ENCODE measurements around the gene GNRH2. TPM values are rescaled to one million over a fixed set of nuclear protein-coding genes. Genes with fewer than 3 reads are reported as not detected.

Gene GNRH2
- under 1 TPM; 0.42 to 0.90 TPM for total RNA-seq
- not detected for polyA plus RNA-seq

GRCh38 chr20:3043322-3043721 is at the start of gene GNRH2:
GNRH2 (plus strand) TSS chr20:3043622; CDS start chr20:3044415, 793 bp downstream.
- no peaks in the 10 kb centered on the region for H3K27me3 ChIP-seq (ENCODE audit: insufficient read depth, low read length, poor library complexity, severe bottlenecking)
- Mint-ChIP-seq H3K36me3 (peaks cover 0 to 43% (median 14%) of the 10 kb centered on the region in 3 donors), H3K27me3 (peaks cover 0 to 3% of the 10 kb centered on the region in 2 donors), H3K27ac (peak within 1 kb of the TSS in 5 of 8 donors; percentile 14 to 52 (median 52)), H3K4me1 (peaks cover 16 to 28% (median 24%) of the 10 kb centered on the region in 3 donors), H3K4me3 (peak within 1 kb of the TSS in 2 of 7 donors; percentile 88 to 92), H3K9me3 (no peaks in the 10 kb centered on the region)
- H3K4me3 ChIP-seq (ENCODE audit: low read length), result no peak within 1 kb of the TSS
- peaks cover 16% of the 10 kb centered on the region for H3K36me3 ChIP-seq (ENCODE audit: insufficient read depth, low read length)
- no peaks in the 10 kb centered on the region for H3K9me3 ChIP-seq (ENCODE audit: low read length)
- DNase-seq, result no peak
- H3K27ac ChIP-seq (ENCODE audit: low read depth, low read length), result no peak within 1 kb of the TSS
- CTCF ChIA-PET, result interaction anchor here (0.9 kb wide), 1 partner anchor 10 kb away, joined by 4 read pairs; no protein-coding TSS in a partner anchor
- H3K4me1 ChIP-seq (ENCODE audit: insufficient read depth, low read length), result peaks cover 15% of the 10 kb centered on the region
- POLR2A ChIA-PET, result interaction anchor here (0.6 to 0.7 kb wide), 2 partner anchors 10 to 395 kb away, joined by 3 to 5 read pairs; no protein-coding TSS in a partner anchor

GRCh38 chr20:2995796-2996195 is 47.6 kb upstream of the GNRH2 start:
- Mint-ChIP-seq H3K4me1 (no peaks in the 10 kb centered on the region), H3K27ac (peak overlapping the region in 2 of 8 donors; percentile 11 to 54), H3K36me3 (peaks cover under 1 to 74% (median 19%) of the 10 kb centered on the region in 3 donors), H3K9me3 (no peaks in the 10 kb centered on the region), H3K27me3 (no peaks in the 10 kb centered on the region), H3K4me3 (no peak overlapping the region)
- CTCF ChIA-PET, result no interaction called here
- POLR2A ChIA-PET, result no interaction called here
- no peaks in the 10 kb centered on the region for H3K9me3 ChIP-seq (ENCODE audit: low read length)
- no peaks in the 10 kb centered on the region for H3K4me1 ChIP-seq (ENCODE audit: insufficient read depth, low read length)
- peaks cover 30% of the 10 kb centered on the region for H3K36me3 ChIP-seq (ENCODE audit: insufficient read depth, low read length)
- H3K27me3 ChIP-seq (ENCODE audit: insufficient read depth, low read length, poor library complexity, severe bottlenecking), result no peaks in the 10 kb centered on the region
- no peak overlapping the region for H3K27ac ChIP-seq (ENCODE audit: low read depth, low read length)
- no peak for DNase-seq
- no peak overlapping the region for H3K4me3 ChIP-seq (ENCODE audit: low read length)

GRCh38 chr20:2998728-2999127 is 44.7 kb upstream of the GNRH2 start:
- POLR2A ChIA-PET, result no interaction called here

GRCh38 chr20:3000852-3001523 is 42.4 kb upstream of the GNRH2 start:
- Histone ChIP-seq H3K36me3 (ENCODE audit: insufficient read depth, low read length) (peaks cover 11% of the 10 kb centered on the region), H3K4me1 (ENCODE audit: insufficient read depth, low read length) (no peaks in the 10 kb centered on the region), H3K9me3 (ENCODE audit: low read length) (no peaks in the 10 kb centered on the region), H3K4me3 (ENCODE audit: low read length) (no peak overlapping the region), H3K27me3 (ENCODE audit: insufficient read depth, low read length, poor library complexity, severe bottlenecking) (no peaks in the 10 kb centered on the region), H3K27ac (ENCODE audit: low read depth, low read length) (no peak overlapping the region)
- Mint-ChIP-seq H3K27ac (peak overlapping the region in 2 of 8 donors; percentile 18 to 40), H3K4me1 (no peaks in the 10 kb centered on the region), H3K36me3 (peaks cover 0 to 53% (median 9%) of the 10 kb centered on the region in 3 donors), H3K27me3 (no peaks in the 10 kb centered on the region), H3K4me3 (no peak overlapping the region), H3K9me3 (no peaks in the 10 kb centered on the region)
- DNase-seq, result peak in 1 of 5 donors; percentile 23
- CTCF ChIA-PET, result interaction anchor here (0.8 to 1.8 kb wide), 3 partner anchors 15 to 248 kb away, joined by 3 to 6 read pairs (median 5); no protein-coding TSS in a partner anchor
- POLR2A ChIA-PET, result no interaction called here

More at GRCh38 chr20:2998728-2999127, 44.7 kb upstream of the GNRH2 start:
- Histone ChIP-seq H3K4me3 (ENCODE audit: low read length) (no peak overlapping the region), H3K9me3 (ENCODE audit: low read length) (no peaks in the 10 kb centered on the region), H3K27me3 (ENCODE audit: insufficient read depth, low read length, poor library complexity, severe bottlenecking) (no peaks in the 10 kb centered on the region), H3K4me1 (ENCODE audit: insufficient read depth, low read length) (no peaks in the 10 kb centered on the region), H3K27ac (ENCODE audit: low read depth, low read length) (no peak overlapping the region), H3K36me3 (ENCODE audit: insufficient read depth, low read length) (peaks cover 15% of the 10 kb centered on the region)
- no peak for DNase-seq
- Mint-ChIP-seq H3K4me3 (no peak overlapping the region), H3K4me1 (no peaks in the 10 kb centered on the region), H3K27ac (peak overlapping the region in 1 of 8 donors; percentile 55), H3K36me3 (peaks cover 0 to 57% (median 15%) of the 10 kb centered on the region in 3 donors), H3K9me3 (no peaks in the 10 kb centered on the region), H3K27me3 (no peaks in the 10 kb centered on the region)
- CTCF ChIA-PET, result no interaction called here

- H3K27me3 Mint-ChIP-seq, result no peaks in the 10 kb centered on the region
- Histone ChIP-seq H3K27me3 (ENCODE audit: insufficient read depth, low read length, poor library complexity, severe bottlenecking) (no peaks in the 10 kb centered on the region), H3K27ac (ENCODE audit: low read depth, low read length) (no peak overlapping the region), H3K9me3 (ENCODE audit: low read length) (no peaks in the 10 kb centered on the region), H3K4me1 (ENCODE audit: insufficient read depth, low read length) (no peaks in the 10 kb centered on the region), H3K36me3 (ENCODE audit: insufficient read depth, low read length) (peaks cover 30% of the 10 kb centered on the region), H3K4me3 (ENCODE audit: low read length) (no peak overlapping the region)
- H3K9me3 Mint-ChIP-seq, result no peaks in the 10 kb centered on the region
- no peak overlapping the region for H3K4me3 Mint-ChIP-seq
- CTCF ChIA-PET, result no interaction called here
- H3K36me3 Mint-ChIP-seq, result peaks cover 6 to 59% (median 15%) of the 10 kb centered on the region in 3 donors
- H3K27ac Mint-ChIP-seq, result peak overlapping the region in 2 of 8 donors; percentile 50 to 56
- no peaks in the 10 kb centered on the region for H3K4me1 Mint-ChIP-seq
- no peak for DNase-seq
- POLR2A ChIA-PET, result interaction anchor here (0.7 kb wide), 1 partner anchor 367 kb away, joined by 3 read pairs; no protein-coding TSS in a partner anchor
These were observed 40.0 kb upstream of the GNRH2 start for GRCh38 chr20:3003416-3003815.

- H3K36me3 Mint-ChIP-seq, result peaks cover 9 to 75% (median 19%) of the 10 kb centered on the region in 3 donors
- H3K27me3 Mint-ChIP-seq, result peaks cover 0 to 2% of the 10 kb centered on the region in 2 donors
- Histone ChIP-seq H3K36me3 (ENCODE audit: insufficient read depth, low read length) (peaks cover 29% of the 10 kb centered on the region), H3K27ac (ENCODE audit: low read depth, low read length) (no peak overlapping the region), H3K27me3 (ENCODE audit: insufficient read depth, low read length, poor library complexity, severe bottlenecking) (no peaks in the 10 kb centered on the region), H3K4me1 (ENCODE audit: insufficient read depth, low read length) (no peaks in the 10 kb centered on the region), H3K4me3 (ENCODE audit: low read length) (no peak overlapping the region), H3K9me3 (ENCODE audit: low read length) (no peaks in the 10 kb centered on the region)
- H3K9me3 Mint-ChIP-seq, result no peaks in the 10 kb centered on the region
- H3K4me1 Mint-ChIP-seq, result no peaks in the 10 kb centered on the region
- peak overlapping the region in 5 of 8 donors; percentile 15 to 78 (median 38) for H3K27ac Mint-ChIP-seq
- ChIA-PET POLR2A (no interaction called here), CTCF (no interaction called here)
- H3K4me3 Mint-ChIP-seq, result no peak overlapping the region
- DNase-seq, result no peak
These were observed 32.3 kb upstream of the GNRH2 start for GRCh38 chr20:3010985-3011723.

- no peaks in the 10 kb centered on the region for H3K27me3 ChIP-seq (ENCODE audit: insufficient read depth, low read length, poor library complexity, severe bottlenecking)
- H3K4me1 ChIP-seq (ENCODE audit: insufficient read depth, low read length), result no peaks in the 10 kb centered on the region
- Mint-ChIP-seq H3K27ac (peak overlapping the region in 3 of 8 donors; percentile 0 to 15 (median 15)), H3K9me3 (no peaks in the 10 kb centered on the region), H3K36me3 (peaks cover 9 to 72% (median 21%) of the 10 kb centered on the region in 3 donors), H3K4me3 (no peak overlapping the region), H3K27me3 (peaks cover 0 to 2% of the 10 kb centered on the region in 2 donors), H3K4me1 (no peaks in the 10 kb centered on the region)
- no peaks in the 10 kb centered on the region for H3K9me3 ChIP-seq (ENCODE audit: low read length)
- no peak overlapping the region for H3K27ac ChIP-seq (ENCODE audit: low read depth, low read length)
- peaks cover 25% of the 10 kb centered on the region for H3K36me3 ChIP-seq (ENCODE audit: insufficient read depth, low read length)
- no peak for DNase-seq
- H3K4me3 ChIP-seq (ENCODE audit: low read length), result no peak overlapping the region
- CTCF ChIA-PET, result no interaction called here
- POLR2A ChIA-PET, result no interaction called here
These were observed 31.7 kb upstream of the GNRH2 start for GRCh38 chr20:3011752-3012151.

GRCh38 chr20:3013771-3014170 is 29.7 kb upstream of the GNRH2 start:
- H3K9me3 ChIP-seq (ENCODE audit: low read length), result no peaks in the 10 kb centered on the region
- ChIA-PET CTCF (no interaction called here), POLR2A (no interaction called here)
- H3K4me1 ChIP-seq (ENCODE audit: insufficient read depth, low read length), result no peaks in the 10 kb centered on the region
- Mint-ChIP-seq H3K36me3 (peaks cover 8 to 70% (median 19%) of the 10 kb centered on the region in 3 donors), H3K4me3 (no peak overlapping the region), H3K4me1 (no peaks in the 10 kb centered on the region), H3K27ac (peak overlapping the region in 1 of 8 donors; percentile 33), H3K27me3 (peaks cover 0 to under 1% of the 10 kb centered on the region in 2 donors), H3K9me3 (no peaks in the 10 kb centered on the region)
- H3K27me3 ChIP-seq (ENCODE audit: insufficient read depth, low read length, poor library complexity, severe bottlenecking), result no peaks in the 10 kb centered on the region
- H3K4me3 ChIP-seq (ENCODE audit: low read length), result no peak overlapping the region
- peaks cover 21% of the 10 kb centered on the region for H3K36me3 ChIP-seq (ENCODE audit: insufficient read depth, low read length)
- no peak overlapping the region for H3K27ac ChIP-seq (ENCODE audit: low read depth, low read length)
- no peak for DNase-seq

All from CD8-positive, alpha-beta memory T cell (primary cell).